GM12878 (cell line): ENCODE measurements around the gene FXYD3. TPM values are rescaled to one million over a fixed set of nuclear protein-coding genes. Genes with fewer than 3 reads are reported as not detected.

Experiments
- CHD4 ChIP-seq: fragments of 200-600 bp; sonication (generic); IDR thresholded peaks from 2 replicates; pipeline ENCODE4 v1.6.1; 2016; ENCODE audit warnings: mild to moderate bottlenecking
- HDAC6 ChIP-seq: fragments of 200-600 bp; sonication (generic); IDR thresholded peaks from one replicate; pipeline ENCODE4 v1.8.0; 2017; ENCODE audit warnings: antibody characterized with exemption; ENCODE audit not compliant: unreplicated experiment
- JUND ChIP-seq: IDR thresholded peaks from 2 replicates; pipeline ENCODE4 v1.6.1; 2012; ENCODE audit warnings: low read depth, mild to moderate bottlenecking, low read length, improper control_type of control experiment, moderate library complexity
- PRDM15 ChIP-seq: fragments of 450-650 bp; formaldehyde crosslinking; IDR thresholded peaks from 2 replicates; pipeline ENCODE4 v1.4.0; 2020; ENCODE audit warnings: mild to moderate bottlenecking, moderate library complexity
- SMAD1 ChIP-seq: fragments of 450-650 bp; IDR thresholded peaks from 2 replicates; pipeline ENCODE4 v1.6.1; 2018; ENCODE audit warnings: mild to moderate bottlenecking, low read depth; ENCODE audit not compliant: partially characterized antibody
- TCF12 ChIP-seq: IDR thresholded peaks from 2 replicates; pipeline ENCODE4 v1.6.1; 2011; ENCODE audit warnings: low read depth, mild to moderate bottlenecking, low read length
- ZBTB4 ChIP-seq: fragments of 450-650 bp; formaldehyde crosslinking; IDR thresholded peaks from 2 replicates; pipeline ENCODE4 v1.4.0; 2022; ENCODE audit warnings: mild to moderate bottlenecking, moderate library complexity
- polyA plus RNA-seq, 11 experiments: library from polyadenylated mRNA; depleted of rRNA in 4 of 11; unstranded in 6 of 11; stranded (reverse) in 5 of 11; fragments of >200 nt; fragmentation: Nextera tagmentation in 4 of 11; fragmentation: Illumina TruSeq in 1 of 11; extraction: Ambion mirVana in 4 of 11; extraction: Trizol in 1 of 11; gene quantifications; 1 replicate in 1 of 11; 2 replicates in 10 of 11; pipeline versions ENCODE4 v1.2.1 to v1.2.3, GENCODE V29; 2011 to 2016; ENCODE audit warnings: inconsistent platforms in 2 of 11, missing spikeins in 2 of 11, low read depth in 1 of 11
- total RNA-seq, 4 experiments: library from RNA; depleted of rRNA in 3 of 4; stranded (reverse); fragments of >200 nt in 3 of 4; fragmentation: Illumina TruSeq in 1 of 4; extraction: Trizol in 1 of 4; gene quantifications; 2 replicates each; pipeline versions ENCODE4 v1.2.1 to v1.2.3, GENCODE V29; 2013 to 2021

FXYD3 gene
- total and polyA plus RNA-seq, 10 of the 15 experiments (the other 5 are each of a cell fraction or from before 2014, with no cell fraction given): 0.09 to 0.44 TPM; not detected in 8

- no peak for TF ChIP-seq ZBTB4 (CRISPR knock-in tag)
- TF ChIP-seq PRDM15 (CRISPR knock-in tag): no peak
- no peak for TF ChIP-seq TCF12
- no peak for TF ChIP-seq JUND
- TF ChIP-seq SMAD1: no peak
- no peak for TF ChIP-seq HDAC6
- TF ChIP-seq CHD4: no peak
- TF ChIP-seq, all 136 proteins: peak for 0
Observed at GRCh38 chr19:35117799-35118198, 2.2 kb downstream of the FXYD3 start (continued).
